Stimulated activated CD8-positive, alpha-beta memory T cell treated with anti-CD3 and anti-CD28 coated beads, Interleukin-4, amount 100 ng/mL, for 24 hours (primary cell): Measurements from ENCODE around the gene BMPR1A.

Experiments used
- DNase-seq: peaks from one replicate; pipeline ENCODE4 v3.0.0-alpha.2; 2020; ENCODE audit warnings: low read depth

BMPR1A gene

GRCh38 chr10:86756511-86757112 is at the start of gene BMPR1A:
Gene BMPR1A (plus strand): TSS chr10:86756619. CDS start chr10:86876019, 119,400 bp downstream.
- no peak for DNase-seq

- no peak for DNase-seq
These were observed 49.4 kb upstream of the BMPR1A start for GRCh38 chr10:86706977-86707376.

GRCh38 chr10:86707505-86707904 is 48.9 kb upstream of the BMPR1A start:
- DNase-seq: no peak

GRCh38 chr10:86708068-86708782 is 48.2 kb upstream of the BMPR1A start:
- no peak for DNase-seq

- no peak for DNase-seq
These were observed 47.5 kb upstream of the BMPR1A start for GRCh38 chr10:86708783-86709380.

GRCh38 chr10:86709396-86710185 is 46.8 kb upstream of the BMPR1A start:
- no peak for DNase-seq

GRCh38 chr10:86710987-86711512 is 45.4 kb upstream of the BMPR1A start:
- peak; percentile 74 for DNase-seq

GRCh38 chr10:86711513-86712316 is 44.7 kb upstream of the BMPR1A start:
- peak; percentile 42 for DNase-seq

- DNase-seq: no peak
These were observed 44.1 kb upstream of the BMPR1A start for GRCh38 chr10:86712317-86712707.

- no peak for DNase-seq
These were observed 41.1 kb upstream of the BMPR1A start for GRCh38 chr10:86715156-86715795.

GRCh38 chr10:86715836-86716235 is 40.6 kb upstream of the BMPR1A start:
- no peak for DNase-seq

GRCh38 chr10:86716466-86716865 is 40.0 kb upstream of the BMPR1A start:
- DNase-seq: no peak

GRCh38 chr10:86718556-86718955 is 37.9 kb upstream of the BMPR1A start:
- no peak for DNase-seq

- no peak for DNase-seq
These were observed 35.2 kb upstream of the BMPR1A start for GRCh38 chr10:86721232-86721631.

- DNase-seq: no peak
These were observed 33.4 kb upstream of the BMPR1A start for GRCh38 chr10:86723009-86723408.

GRCh38 chr10:86724445-86724844 is 32.0 kb upstream of the BMPR1A start:
- no peak for DNase-seq

GRCh38 chr10:86725980-86726676 is 30.3 kb upstream of the BMPR1A start:
- no peak for DNase-seq

GRCh38 chr10:86726677-86726999 is 29.8 kb upstream of the BMPR1A start:
- no peak for DNase-seq

GRCh38 chr10:86727470-86727869 is 28.9 kb upstream of the BMPR1A start:
- no peak for DNase-seq

GRCh38 chr10:86728056-86728455 is 28.4 kb upstream of the BMPR1A start:
- DNase-seq: no peak

GRCh38 chr10:86729677-86730076 is 26.7 kb upstream of the BMPR1A start:
- DNase-seq: no peak
